Embryonic facial prominence (tissue), 1 donor: ENCODE results near the gene TMEM131.
"Not testable (repeated sequence)": the region's sequence is repeated elsewhere in the genome, so short reads cannot be mapped to it uniquely, and the experiment has no call there.

ENCODE experiments used
- DNase-seq: peaks from one replicate; pipeline ENCODE4 v3.0.0-alpha.2; 2016; ENCODE audit errors: extremely low spot score

TMEM131 gene

DNA sequence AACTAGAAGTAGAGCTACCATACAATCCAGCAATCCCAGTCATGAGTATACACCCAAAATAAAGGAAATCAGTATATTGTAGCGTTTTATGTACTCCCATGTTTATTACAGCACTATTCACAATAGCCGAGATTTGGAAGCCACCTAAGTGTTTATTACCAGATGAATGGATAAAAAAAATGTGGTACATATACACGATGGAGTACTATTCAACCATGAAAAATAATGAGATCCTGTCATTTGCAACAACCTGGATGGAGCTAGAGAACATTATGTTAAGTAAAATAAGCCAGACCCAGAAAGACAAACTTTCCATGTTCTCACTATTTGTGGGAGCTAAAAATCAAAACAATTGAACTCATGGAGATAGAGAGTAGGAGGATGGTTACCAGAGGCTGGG is 131.9 kb downstream of the TMEM131 start:
- no peak for DNase-seq

DNA sequence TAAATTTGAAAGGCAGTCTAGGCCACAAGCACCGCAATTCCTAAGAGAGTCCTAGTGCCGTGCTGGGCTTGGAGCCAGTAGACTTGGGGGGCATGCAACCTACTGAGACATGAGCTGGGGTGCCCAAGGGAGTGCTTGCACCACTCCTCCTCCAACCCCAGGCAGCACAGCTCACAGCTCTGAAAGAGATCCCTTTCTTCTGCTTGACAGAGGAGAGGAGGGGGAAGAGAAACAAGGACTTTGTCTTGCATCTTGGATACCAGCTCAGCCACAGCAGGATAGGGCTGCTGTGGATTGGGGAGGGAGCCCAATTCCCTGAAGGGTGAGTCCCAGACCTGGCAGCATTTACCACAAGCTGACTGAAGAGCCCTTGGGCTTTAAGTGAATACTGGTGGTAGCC is 134.6 kb downstream of the TMEM131 start:
- no peak for DNase-seq

DNA sequence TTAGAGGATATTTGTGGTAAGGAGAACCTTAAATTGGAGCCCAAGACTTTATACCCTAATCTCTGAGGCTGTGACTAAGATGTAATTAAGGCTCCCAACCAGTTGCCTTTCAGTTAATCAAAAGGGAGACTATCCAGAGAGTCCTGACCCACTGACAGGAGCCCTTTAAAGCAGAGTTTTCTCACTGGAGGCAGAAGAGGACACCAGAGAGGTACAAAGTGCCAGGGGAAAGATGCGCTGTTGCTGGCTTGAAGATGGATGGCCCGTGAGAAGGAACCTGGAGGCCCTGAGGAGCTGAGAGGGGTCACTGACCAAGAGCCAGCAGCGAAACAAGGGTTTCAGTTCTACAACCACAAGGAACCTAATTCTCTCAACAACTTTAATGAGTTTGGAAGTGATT is 137.3 kb downstream of the TMEM131 start:
- DNase-seq: no peak

- no peak for DNase-seq
Measured at GRCh38 chr2:97857553-97857952, 138.2 kb downstream of the TMEM131 start.

- not testable (repeated sequence) for DNase-seq
Measured at GRCh38 chr2:97853057-97853456, 142.7 kb downstream of the TMEM131 start.

GRCh38 chr2:97851172-97851571 is 144.6 kb downstream of the TMEM131 start:
- no peak for DNase-seq

- DNase-seq: no peak
Measured at GRCh38 chr2:97849881-97850528, 145.7 kb downstream of the TMEM131 start.

GRCh38 chr2:97848306-97848705 is 147.4 kb downstream of the TMEM131 start:
- no peak for DNase-seq

- DNase-seq: not testable (repeated sequence)
Measured at GRCh38 chr2:97846716-97847115, 149.0 kb downstream of the TMEM131 start.

DNA sequence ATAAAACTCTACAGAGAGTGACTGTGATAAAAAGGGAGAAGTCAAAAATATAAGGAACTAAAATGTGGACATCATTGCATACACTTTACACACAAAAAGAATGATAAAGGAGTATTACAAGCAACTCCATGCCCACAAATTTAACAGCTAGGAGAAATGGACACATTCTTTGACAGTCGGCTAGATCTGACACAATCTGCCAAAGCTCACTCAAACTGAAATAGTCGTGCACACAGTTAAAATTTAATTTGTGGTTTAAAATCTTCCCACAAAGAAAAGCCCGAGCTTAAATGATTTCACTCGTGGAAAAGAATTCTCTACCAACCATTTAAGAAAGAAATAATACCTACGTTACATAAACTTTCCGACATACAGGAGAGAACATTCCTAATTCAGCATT is 149.9 kb downstream of the TMEM131 start:
- DNase-seq: no peak

GRCh38 chr2:97845133-97845532 is 150.6 kb downstream of the TMEM131 start:
- DNase-seq: no peak

GRCh38 chr2:97844311-97844859 is 151.4 kb downstream of the TMEM131 start:
- no peak for DNase-seq

DNA sequence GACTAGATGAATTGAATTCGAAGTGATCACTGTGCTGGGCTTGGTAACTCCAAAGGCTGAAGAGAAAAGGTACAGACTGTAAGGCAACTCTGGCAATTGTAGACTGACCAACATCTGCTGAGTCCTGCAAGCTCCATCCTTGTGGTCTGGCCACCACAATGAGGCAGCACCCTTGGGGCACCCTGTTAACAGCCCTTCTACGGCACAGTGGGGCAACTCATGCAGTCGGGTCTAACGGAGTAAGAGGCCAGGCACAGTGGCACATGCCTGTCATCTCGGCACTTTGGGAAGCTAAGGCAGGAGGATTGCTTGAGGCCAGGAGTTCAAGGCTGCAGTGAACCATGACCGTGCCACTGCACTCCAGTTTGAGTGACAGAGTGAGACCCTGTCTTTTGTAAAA is 155.6 kb downstream of the TMEM131 start:
- DNase-seq: no peak

DNA sequence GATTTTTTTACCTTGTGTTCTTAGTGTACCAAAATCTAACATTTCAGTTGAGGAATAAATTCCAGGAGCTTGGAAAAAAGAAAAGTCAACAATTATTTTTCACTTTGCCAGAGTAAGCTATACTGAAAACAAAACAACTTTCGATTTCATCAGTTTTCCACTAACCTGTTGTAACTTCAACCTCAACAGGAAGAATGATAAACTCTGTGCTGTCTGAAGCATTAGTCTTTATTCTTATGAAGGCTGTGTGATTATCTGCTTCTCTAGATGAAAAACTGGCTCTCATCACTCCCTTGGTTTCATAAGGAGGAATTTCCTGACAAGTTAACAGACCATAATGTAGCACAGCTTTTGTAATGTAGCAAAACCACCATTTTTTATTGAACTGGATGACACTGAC is 161.1 kb downstream of the TMEM131 start:
- no peak for DNase-seq

GRCh38 chr2:97831121-97831520 is 164.6 kb downstream of the TMEM131 start:
- no peak for DNase-seq

DNA sequence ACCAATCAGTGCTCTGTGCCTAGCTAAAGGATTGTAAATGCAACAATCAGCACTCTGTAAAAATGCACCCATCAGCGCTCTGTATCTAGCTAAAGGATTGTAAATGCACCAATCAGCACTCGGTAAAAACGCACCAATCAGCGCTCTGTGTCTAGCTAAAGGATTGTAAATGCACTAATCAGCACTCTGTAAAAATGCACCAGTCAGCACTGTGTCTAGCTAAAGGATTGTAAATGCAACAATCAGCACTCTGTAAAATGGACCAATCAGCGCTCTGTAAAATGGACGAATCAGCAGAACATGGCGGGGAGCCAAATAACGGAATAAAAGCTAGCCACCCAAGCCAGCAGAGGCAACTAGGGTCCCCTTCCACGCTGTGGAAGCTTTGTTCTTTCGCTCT is 166.5 kb downstream of the TMEM131 start:
- DNase-seq: not testable (repeated sequence)

GRCh38 chr2:97827013-97827412 is 168.7 kb downstream of the TMEM131 start:
- DNase-seq: not testable (repeated sequence)

DNA sequence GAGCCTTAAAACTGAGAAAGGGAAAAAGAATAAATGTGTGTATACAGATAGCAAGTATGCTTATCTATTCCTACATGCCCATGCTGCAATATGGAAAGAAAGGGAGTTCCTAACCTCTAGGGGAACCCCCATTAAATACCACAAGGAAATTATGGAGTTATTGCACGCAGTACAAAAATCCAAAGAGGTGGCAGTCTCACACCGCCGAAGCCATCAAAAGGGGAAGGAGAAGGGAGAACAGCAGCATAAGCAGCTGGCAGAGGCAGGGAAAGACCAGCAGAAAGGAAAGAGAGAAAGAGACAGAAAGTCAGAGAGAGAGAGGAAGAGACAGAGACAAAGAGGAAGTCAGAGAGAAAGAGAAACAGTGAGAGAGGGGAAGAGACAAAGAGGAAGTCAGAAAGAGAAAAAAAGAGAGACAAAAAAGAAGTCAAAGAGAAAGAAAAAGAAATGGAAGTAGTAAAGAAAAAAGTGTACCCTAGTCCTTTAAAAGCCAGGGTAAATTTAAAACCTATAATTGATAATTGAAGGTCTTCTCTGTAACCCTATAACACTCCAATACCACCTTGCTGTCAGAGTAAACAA is 169.4 kb downstream of the TMEM131 start:
- DNase-seq: not testable (repeated sequence)

DNA sequence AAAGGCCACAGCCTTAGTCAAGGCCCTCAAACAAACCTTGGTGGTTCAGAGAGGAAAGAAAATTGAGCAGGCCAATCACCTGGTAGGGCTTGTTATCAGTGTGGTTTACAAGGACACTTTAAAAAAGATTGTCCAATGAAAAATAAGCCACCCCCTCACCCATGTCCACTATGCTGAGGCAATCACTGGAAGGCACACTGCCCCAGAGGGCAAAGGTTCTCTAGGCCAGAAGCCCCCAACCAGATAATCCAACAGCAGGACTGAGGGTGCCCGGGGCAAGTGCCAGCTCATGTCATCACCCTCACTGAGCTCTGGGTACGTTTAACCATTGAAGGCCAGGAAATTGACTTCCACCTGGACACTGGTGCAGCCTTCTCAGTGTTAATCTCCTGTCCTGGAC is 171.7 kb downstream of the TMEM131 start:
- DNase-seq: not testable (repeated sequence)

DNA sequence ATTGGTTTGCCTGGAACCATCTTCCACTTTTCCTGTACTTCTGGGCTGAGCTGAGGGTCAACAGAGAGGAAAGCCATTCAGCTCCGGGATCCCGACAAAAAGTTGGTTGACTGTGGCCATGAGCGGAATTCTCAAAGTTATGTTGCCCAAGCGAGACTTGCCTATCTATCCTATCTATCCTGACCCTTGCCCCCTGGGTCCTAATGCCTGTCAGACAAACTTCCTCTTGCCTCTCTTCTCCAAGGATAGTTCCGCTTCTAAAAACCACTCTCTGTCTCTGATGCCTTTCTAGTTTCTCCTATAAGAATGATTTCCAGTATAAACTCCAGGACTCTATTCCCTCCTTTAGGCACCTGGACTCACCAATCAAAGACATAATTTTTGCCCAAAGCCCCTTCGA is 173.9 kb downstream of the TMEM131 start:
- DNase-seq: not testable (repeated sequence)

GRCh38 chr2:97819754-97820153 is 176.0 kb downstream of the TMEM131 start:
- no peak for DNase-seq

DNA sequence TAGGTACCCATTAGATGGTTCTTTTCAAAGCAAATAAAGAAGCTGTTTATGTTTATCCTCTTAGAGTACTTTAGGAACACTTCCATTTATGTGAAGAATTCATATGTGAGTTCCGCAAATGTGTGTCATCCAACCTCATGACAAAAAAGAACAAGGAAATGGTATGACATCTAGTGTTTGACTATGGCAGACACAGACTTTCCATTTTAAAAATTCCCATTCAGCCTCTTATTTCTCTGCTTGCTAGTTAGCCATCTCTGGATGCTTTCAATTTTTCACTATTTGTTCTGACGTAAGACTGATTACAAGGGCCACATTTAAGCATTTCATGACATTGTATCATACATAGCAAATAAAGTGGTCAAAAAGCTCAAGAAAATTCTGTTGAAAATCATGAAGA is 179.3 kb downstream of the TMEM131 start:
- no peak for DNase-seq

GRCh38 chr2:97812931-97813330 is 182.8 kb downstream of the TMEM131 start:
- no peak for DNase-seq

- DNase-seq: no peak
Measured at GRCh38 chr2:97808816-97809215, 186.9 kb downstream of the TMEM131 start.
